HTERT RPE-1 (cell line): ENCODE results near the gene SMIM1.

Source experiments
- in situ Hi-C: fragments of 300-500 bp; cut with MboI; formaldehyde crosslinking; loops from 4 replicates; pipeline ENCODE4 v1.14.3; 2020; ENCODE audit warnings: low sequenced_read_pairs

The SMIM1 gene

GRCh38 chr1:3775490-3776230 lies 3.1 kb downstream of the SMIM1 start:
- in situ Hi-C loops, result no loop called here

DNA sequence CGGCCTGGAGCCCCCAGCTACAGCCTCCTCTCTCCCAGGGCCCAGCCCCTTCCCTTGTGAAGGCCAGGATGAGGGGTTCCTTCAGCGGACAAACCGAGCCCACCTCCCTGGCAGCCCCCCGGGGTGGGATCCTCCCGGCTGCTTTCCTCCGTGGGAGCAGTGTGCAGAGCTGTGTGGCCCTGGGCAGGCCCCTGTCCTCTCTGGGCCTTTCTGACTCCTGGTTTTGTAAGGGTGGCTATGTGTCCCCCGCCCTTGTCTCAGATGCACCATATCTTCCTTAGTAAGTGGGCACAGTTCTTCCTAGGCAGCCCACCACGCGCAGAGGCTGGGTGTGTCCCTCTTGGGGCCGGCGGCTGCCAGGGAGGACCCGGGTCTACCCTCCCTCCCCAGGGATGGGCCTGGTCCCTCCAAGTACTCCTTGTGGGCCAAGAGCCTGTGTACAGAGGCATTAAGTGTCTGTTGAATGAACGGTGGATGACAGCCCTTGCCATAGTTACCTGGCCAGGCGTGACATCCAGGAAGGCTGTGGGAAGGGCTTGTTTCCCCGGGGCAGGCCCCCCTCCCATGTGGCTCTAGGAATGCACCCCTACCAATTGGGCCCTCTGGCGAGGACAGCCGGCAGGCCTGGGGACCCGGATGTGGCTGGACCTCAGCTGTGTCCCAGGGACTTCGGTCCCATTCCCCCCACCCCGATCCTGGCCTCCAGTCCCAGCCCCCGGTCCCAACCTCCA lies 3.8 kb downstream of the SMIM1 start:
- in situ Hi-C loops, result no loop called here

- in situ Hi-C loops, result no loop called here
Measured at GRCh38 chr1:3777078-3777547, 4.6 kb downstream of the SMIM1 start.

DNA sequence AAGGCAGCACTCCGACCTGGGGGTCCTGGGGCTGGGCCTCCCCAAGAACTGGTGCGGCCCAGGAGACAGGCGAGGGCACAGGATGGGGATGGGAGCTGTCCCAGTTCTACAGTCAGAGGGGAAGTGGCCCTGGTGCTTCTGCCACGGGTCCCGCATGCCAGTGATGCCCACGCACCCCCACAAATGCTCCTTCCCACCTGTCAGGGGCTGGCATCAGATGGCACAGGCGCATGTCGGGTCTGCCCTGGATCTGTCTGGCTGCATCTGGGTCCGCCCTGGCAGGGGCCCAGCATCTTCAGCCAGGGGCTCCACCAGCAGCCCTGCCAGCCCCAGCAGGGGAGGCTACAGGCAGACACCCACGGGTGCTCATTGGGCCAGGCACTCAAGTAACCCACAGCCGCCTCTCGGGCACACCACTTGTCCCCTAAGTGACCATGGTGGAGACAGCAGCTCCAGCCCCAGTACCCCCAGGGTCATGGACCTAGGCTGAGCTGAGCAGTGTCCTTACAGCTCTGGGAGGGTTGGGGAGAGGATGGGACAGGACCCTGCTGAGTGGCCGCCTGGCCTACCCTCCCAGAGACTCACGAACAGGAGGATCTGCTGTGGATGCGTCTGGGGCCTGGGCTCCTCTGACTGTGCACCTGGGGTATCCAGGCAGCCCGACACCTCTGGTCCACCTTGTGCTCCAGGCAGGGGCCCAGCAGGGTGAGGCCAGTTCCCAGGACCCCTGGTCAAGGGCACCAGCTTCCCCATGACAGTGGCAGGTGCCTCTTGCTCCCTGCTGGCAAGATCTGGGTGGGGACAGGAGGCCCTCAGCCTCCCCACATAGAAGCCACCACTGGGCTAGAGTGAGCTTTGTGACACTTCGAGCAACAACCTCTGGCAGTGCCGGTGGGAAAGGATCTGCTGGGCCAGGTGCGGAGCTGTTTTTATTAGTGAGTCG lies 5.4 kb downstream of the SMIM1 start:
- in situ Hi-C loops, result no loop called here

GRCh38 chr1:3778590-3779264 lies 6.2 kb downstream of the SMIM1 start:
- in situ Hi-C loops, result no loop called here

- in situ Hi-C loops, result no loop called here
Measured at GRCh38 chr1:3779265-3779911, 6.8 kb downstream of the SMIM1 start.

DNA sequence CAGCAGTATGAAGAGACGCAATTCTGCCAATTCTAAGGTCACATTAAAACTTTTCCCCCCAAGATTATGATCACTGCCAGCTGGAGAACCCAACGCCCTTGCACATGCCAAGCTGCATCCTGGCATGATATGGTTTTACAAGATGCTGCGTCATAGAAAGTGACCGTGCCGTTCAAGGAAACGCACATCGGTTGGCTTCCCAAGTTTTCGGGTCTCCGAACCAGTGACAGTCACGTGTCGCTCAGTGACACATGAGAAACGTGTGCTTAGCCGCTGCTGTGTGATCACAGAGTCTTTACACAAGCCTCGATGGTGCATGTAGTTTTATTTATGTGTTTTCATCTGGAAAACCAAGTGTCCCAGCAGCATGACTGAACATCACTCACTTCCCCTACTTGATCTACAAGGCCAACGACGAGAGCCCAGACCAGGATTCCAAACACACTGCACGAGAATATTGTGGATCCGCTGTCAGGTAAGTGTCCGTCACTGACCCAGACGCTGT lies 7.4 kb downstream of the SMIM1 start:
- in situ Hi-C loops, result no loop called here

- in situ Hi-C loops, result no loop called here
Measured at GRCh38 chr1:3780901-3781300, 8.4 kb downstream of the SMIM1 start.

DNA sequence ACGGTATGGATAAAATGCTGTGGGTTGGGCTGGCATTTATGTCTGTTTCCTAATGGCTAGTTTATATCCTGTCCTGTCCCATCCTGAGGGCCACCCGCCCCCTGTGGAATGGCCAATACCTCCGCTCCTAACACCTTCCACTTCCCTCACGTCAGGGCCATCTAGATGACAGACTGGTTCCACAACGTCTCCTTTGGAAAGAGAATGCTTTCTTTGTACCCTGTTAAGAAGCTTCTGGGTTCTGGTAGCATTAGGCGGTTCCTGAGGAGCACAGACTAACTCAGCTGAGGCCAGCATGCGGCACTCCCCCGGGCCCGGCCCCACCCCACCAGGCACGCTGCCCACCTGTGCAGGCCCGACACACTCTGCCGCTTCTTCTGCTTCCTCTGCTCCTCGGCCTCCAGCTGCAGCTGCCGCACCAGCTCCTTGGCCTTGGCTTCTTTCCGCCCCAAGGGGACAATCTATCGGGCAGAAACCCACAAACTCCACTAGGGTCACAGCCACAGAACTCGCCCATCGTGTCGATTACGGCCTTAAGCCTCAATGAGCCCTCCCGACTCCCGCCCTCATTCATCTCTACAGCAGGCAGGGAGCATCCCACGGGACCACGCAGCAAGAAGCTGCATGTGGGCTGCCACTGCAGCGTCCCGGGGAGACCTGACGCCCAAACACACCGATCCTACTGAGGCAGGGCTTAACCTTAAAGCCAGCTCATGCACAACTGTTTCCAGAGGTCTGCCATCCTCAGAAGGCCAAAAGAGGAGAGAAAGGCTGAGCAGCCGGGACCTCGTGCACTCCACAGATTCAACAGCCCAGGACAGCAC lies 11.3 kb downstream of the SMIM1 start:
- in situ Hi-C loops, result no loop called here

- in situ Hi-C loops, result no loop called here
Measured at GRCh38 chr1:3785045-3785444, 12.5 kb downstream of the SMIM1 start.

GRCh38 chr1:3785456-3786157 lies 13.1 kb downstream of the SMIM1 start:
- in situ Hi-C loops, result no loop called here

GRCh38 chr1:3786468-3787348 lies 14.2 kb downstream of the SMIM1 start:
- in situ Hi-C loops, result no loop called here

DNA sequence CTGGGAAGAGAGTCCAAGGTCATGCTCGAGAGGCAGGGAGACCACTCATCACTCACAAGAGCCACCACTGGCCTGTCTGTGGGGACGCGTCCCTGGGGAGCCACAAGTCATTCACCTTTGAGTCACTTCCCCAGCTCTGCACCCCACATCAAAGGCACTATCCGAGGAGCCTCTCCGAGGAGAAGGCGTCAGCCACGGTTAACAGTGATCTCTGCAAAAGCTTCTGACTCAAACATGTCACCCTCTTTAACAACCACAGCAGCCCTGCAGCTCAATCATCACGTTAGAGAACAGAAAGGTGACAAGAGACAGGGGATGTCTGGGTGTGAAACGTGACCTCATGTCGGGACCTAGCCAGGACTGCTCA lies 14.8 kb downstream of the SMIM1 start:
- in situ Hi-C loops, result no loop called here

- in situ Hi-C loops, result no loop called here
Measured at GRCh38 chr1:3787745-3788605, 15.4 kb downstream of the SMIM1 start.

GRCh38 chr1:3788756-3789420 lies 16.3 kb downstream of the SMIM1 start:
- in situ Hi-C loops, result no loop called here
